ENCODE results near the gene SH3RF3.
"Not testable (repeated sequence)": the region's sequence is repeated elsewhere in the genome, so short reads cannot be mapped to it uniquely, and the experiment has no call there.

Gene SH3RF3

GRCh38 chr2:109117780-109118179 is 11.2 kb upstream of the SH3RF3 start:
- no peak for TF ChIP-seq CTCF (IDR thresholded peaks at IDR 0.05; ENCODE audit: insufficient read depth, low read length, poor library complexity, severe bottlenecking)
- H3K4me3 ChIP-seq (replicated peaks; ENCODE audit: low read depth, low read length) = no peak overlapping the region
- no peak for DNase-seq (ENCODE audit: extremely low read depth, insufficient read length)
- no peaks in the 10 kb centered on the region; the same call in none of the 2 replicates for H3K27me3 ChIP-seq (replicated peaks; ENCODE audit: control insufficient read depth, insufficient read depth, low read length)
- no peaks in the 10 kb centered on the region for H3K36me3 ChIP-seq (ENCODE audit: control insufficient read depth, insufficient read depth, low read length)

DNA sequence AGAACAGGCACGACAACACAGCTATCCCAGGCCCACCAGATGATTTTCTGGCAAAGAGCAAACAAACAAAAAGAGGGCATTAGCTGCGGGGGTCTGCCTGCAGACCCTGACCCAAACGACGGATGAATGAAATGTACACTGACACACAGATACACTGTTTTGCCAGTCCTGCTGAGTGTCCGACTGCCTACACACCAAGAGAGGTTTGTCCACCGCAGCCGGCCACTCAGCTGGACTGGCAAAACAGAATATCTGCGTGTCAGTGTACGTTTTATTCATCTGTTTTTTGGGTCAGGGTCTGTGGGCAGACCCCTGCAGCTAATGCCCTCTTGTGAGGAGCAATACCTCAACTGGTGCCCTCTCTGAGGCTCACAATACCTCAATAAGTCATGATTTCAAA is 10.7 kb upstream of the SH3RF3 start:
- TF ChIP-seq CTCF (IDR thresholded peaks at IDR 0.05; ENCODE audit: insufficient read depth, low read length, poor library complexity, severe bottlenecking) = no peak
- no peak for DNase-seq (ENCODE audit: extremely low read depth, insufficient read length)
- no peak overlapping the region for H3K4me3 ChIP-seq (replicated peaks; ENCODE audit: low read depth, low read length)

DNA sequence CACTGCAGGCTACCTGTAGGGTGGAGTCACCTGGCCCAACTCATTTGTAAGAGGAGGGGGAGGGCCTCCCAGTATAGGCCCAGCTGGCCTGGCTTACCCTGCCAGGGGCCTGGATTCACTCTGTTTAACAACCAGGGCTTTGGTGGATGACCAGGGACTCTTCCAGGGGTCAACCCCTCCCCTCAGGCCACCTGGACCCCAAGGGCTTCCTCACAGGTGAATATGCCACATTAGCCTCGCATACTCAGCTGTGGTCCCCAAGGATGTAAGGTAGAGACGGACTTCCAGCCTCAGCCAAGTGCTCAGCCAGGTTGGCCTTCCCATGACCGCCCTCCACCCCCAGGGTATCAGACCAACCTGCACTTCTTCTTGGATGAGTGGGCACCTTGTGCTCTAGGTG is 8.8 kb upstream of the SH3RF3 start:
- no peaks in the 10 kb centered on the region for H3K36me3 ChIP-seq (ENCODE audit: control insufficient read depth, insufficient read depth, low read length)
- H3K4me3 ChIP-seq (replicated peaks; ENCODE audit: low read depth, low read length) = no peak overlapping the region
- no peak for TF ChIP-seq CTCF (IDR thresholded peaks at IDR 0.05; ENCODE audit: insufficient read depth, low read length, poor library complexity, severe bottlenecking)
- DNase-seq (ENCODE audit: extremely low read depth, insufficient read length) = no peak
- H3K27me3 ChIP-seq (replicated peaks; ENCODE audit: control insufficient read depth, insufficient read depth, low read length) = no peaks in the 10 kb centered on the region; the same call in none of the 2 replicates

More for the DNA sequence above, 10.7 kb upstream of the SH3RF3 start:
- no peaks in the 10 kb centered on the region; the same call in none of the 2 replicates for H3K27me3 ChIP-seq (replicated peaks; ENCODE audit: control insufficient read depth, insufficient read depth, low read length)
- no peaks in the 10 kb centered on the region for H3K36me3 ChIP-seq (ENCODE audit: control insufficient read depth, insufficient read depth, low read length)

GRCh38 chr2:109120686-109121085 is 8.3 kb upstream of the SH3RF3 start:
- not testable (repeated sequence) for H3K27me3 ChIP-seq (replicated peaks; ENCODE audit: control insufficient read depth, insufficient read depth, low read length); DNase-seq (ENCODE audit: extremely low read depth, insufficient read length)

DNA sequence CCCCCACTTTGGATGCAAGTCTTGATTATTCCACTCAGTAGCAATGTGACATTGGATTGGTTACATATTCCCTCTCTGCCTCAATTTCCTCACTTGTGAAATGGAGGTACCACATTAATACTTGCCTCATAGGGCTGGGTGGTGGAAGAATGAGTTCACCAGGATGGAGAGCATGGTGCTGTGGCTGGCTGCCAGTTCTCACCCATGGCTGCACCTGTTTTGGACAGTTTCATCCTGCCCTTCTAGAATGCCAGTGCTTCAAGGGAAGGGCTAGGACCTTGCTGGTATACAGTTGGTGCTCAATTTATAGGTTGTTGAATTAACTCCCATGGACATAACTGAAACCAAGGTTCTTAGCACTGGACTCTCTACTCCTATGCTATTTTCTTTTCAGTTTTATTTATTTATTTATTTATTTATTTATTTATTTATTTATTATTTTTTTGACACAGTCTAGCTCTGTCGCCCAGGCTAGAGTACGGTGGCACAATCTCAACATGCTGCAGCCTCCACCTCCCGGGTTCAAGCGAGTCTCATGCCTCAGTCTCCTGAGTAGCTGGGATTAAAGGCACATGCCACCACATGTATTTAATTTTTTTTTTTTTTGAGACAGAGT is 5.3 kb upstream of the SH3RF3 start:
- Histone ChIP-seq H3K4me3 (replicated peaks; ENCODE audit: low read depth, low read length) (no peak overlapping the region), H3K36me3 (ENCODE audit: control insufficient read depth, insufficient read depth, low read length) (no peaks in the 10 kb centered on the region), H3K27me3 (replicated peaks; ENCODE audit: control insufficient read depth, insufficient read depth, low read length) (peaks cover 3% of the 10 kb centered on the region)
- no peak for DNase-seq (ENCODE audit: extremely low read depth, insufficient read length)
- no peak for TF ChIP-seq CTCF (IDR thresholded peaks at IDR 0.05; ENCODE audit: insufficient read depth, low read length, poor library complexity, severe bottlenecking)

More at GRCh38 chr2:109120686-109121085, 8.3 kb upstream of the SH3RF3 start:
- H3K36me3 ChIP-seq (ENCODE audit: control insufficient read depth, insufficient read depth, low read length); H3K4me3 ChIP-seq (replicated peaks; ENCODE audit: low read depth, low read length): not testable (repeated sequence)

DNA sequence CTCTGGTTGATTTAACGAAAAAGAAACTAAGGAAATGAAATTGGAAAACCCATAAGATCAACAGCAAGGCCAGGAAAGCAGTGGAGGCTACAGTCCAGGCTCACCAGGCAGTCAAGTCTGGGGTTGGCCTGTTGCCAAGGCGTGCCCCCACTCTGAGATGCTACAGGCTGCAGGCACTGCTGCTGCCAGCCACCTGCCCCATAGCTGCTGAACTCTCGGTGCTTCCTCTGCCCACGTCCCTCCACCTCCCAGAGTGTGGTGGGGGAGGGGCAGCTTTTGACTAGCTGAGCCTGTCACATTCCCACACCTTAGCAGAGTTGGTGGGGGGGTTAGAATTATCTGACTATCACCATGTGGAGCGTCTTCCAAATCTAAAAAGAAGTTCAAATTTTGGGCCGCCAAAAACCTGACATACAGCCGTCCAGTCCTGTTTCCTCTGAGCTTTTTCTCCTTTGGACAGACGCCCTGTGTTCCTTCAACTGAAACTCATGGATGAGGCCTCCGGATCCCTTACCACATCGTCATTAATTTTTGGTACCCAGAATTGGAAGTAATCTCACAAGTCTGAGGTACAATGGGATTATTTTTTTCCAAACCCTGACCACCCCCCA is 3.9 kb upstream of the SH3RF3 start:
- peaks cover 3% of the 10 kb centered on the region for H3K27me3 ChIP-seq (replicated peaks; ENCODE audit: control insufficient read depth, insufficient read depth, low read length)
- TF ChIP-seq CTCF (IDR thresholded peaks at IDR 0.05; ENCODE audit: insufficient read depth, low read length, poor library complexity, severe bottlenecking) = no peak
- no peak overlapping the region for H3K4me3 ChIP-seq (replicated peaks; ENCODE audit: low read depth, low read length)
- DNase-seq (ENCODE audit: extremely low read depth, insufficient read length) = no peak
- no peaks in the 10 kb centered on the region for H3K36me3 ChIP-seq (ENCODE audit: control insufficient read depth, insufficient read depth, low read length)
